GM19239 (cell line): ENCODE data around the gene METTL26.
A peak's percentile ranks its signal among the peaks of the same experiment; 100 is the strongest.
"Not testable (repeated sequence)": the region's sequence is repeated elsewhere in the genome, so short reads cannot be mapped to it uniquely, and the experiment has no call there.

Source experiments
- DNase-seq: peaks from one replicate; pipeline ENCODE4 v3.0.0; 2011; ENCODE audit warnings: low spot score; ENCODE audit not compliant: insufficient read length
- FAIRE-seq: peaks from 2 replicates; lab custom pipeline; 2011; peaks lifted over from hg19 to GRCh38; lab: Jason Lieb, UNC

METTL26 gene

GRCh38 chr16:606656-607307 is 29.3 kb downstream of the METTL26 start:
- FAIRE-seq, result no peak

GRCh38 chr16:603933-604332 is 32.2 kb downstream of the METTL26 start:
- peak; percentile 47 for FAIRE-seq
- DNase-seq, result no peak

More at GRCh38 chr16:606656-607307, 29.3 kb downstream of the METTL26 start:
- no peak for DNase-seq

GRCh38 chr16:600781-601180 is 35.3 kb downstream of the METTL26 start:
- no peak for FAIRE-seq
- DNase-seq, result no peak

- DNase-seq (no peak), FAIRE-seq (no peak)
Observed at GRCh38 chr16:598823-599739, 37.0 kb downstream of the METTL26 start.

GRCh38 chr16:597655-598054 is 38.5 kb downstream of the METTL26 start:
- not testable (repeated sequence) for FAIRE-seq, DNase-seq

GRCh38 chr16:596736-597060 is 39.4 kb downstream of the METTL26 start:
- no peak for DNase-seq
- no peak for FAIRE-seq

GRCh38 chr16:595942-596735 is 40.0 kb downstream of the METTL26 start:
- FAIRE-seq, result no peak

GRCh38 chr16:595094-595528 is 41.0 kb downstream of the METTL26 start:
- no peak for FAIRE-seq
- DNase-seq, result no peak

More at GRCh38 chr16:595942-596735, 40.0 kb downstream of the METTL26 start:
- no peak for DNase-seq

GRCh38 chr16:593807-594206 is 42.3 kb downstream of the METTL26 start:
- no peak for DNase-seq
- no peak for FAIRE-seq

GRCh38 chr16:593406-593805 is 42.7 kb downstream of the METTL26 start:
- FAIRE-seq, result no peak
- DNase-seq, result no peak

- DNase-seq (no peak), FAIRE-seq (no peak)
Observed at GRCh38 chr16:592518-593306, 43.4 kb downstream of the METTL26 start.

GRCh38 chr16:591892-592517 is 44.1 kb downstream of the METTL26 start:
- no peak for FAIRE-seq
- DNase-seq, result no peak

- DNase-seq, result no peak
- no peak for FAIRE-seq
Observed at GRCh38 chr16:591231-591630, 44.9 kb downstream of the METTL26 start.

- DNase-seq (no peak), FAIRE-seq (no peak)
Observed at GRCh38 chr16:590815-591200, 45.3 kb downstream of the METTL26 start.

- DNase-seq (no peak), FAIRE-seq (no peak)
Observed at GRCh38 chr16:590188-590814, 45.8 kb downstream of the METTL26 start.

GRCh38 chr16:589658-590187 is 46.4 kb downstream of the METTL26 start, which contains the start of gene RAB40C:
TSS of gene RAB40C (plus strand) at chr16:590066. CDS start at chr16:590292, 226 bp downstream.
- peak; percentile 99 for DNase-seq
- peak; percentile 90 for FAIRE-seq

- DNase-seq (peak; percentile 88), FAIRE-seq (no peak)
Observed at GRCh38 chr16:588889-589657, 47.0 kb downstream of the METTL26 start.

- DNase-seq (no peak), FAIRE-seq (peak; percentile 42)
Observed at GRCh38 chr16:588639-588888, 47.5 kb downstream of the METTL26 start.
